Smooth muscle cell of the brain vasculature (primary cell): ENCODE results near the gene COLEC11.
"Not testable (repeated sequence)": the region's sequence is repeated elsewhere in the genome, so short reads cannot be mapped to it uniquely, and the experiment has no call there.

ENCODE experiments used
- DNase-seq: peaks from one replicate; pipeline ENCODE4 v3.0.0-alpha.2; 2012; ENCODE audit warnings: low read depth, low spot score

COLEC11 gene

DNA sequence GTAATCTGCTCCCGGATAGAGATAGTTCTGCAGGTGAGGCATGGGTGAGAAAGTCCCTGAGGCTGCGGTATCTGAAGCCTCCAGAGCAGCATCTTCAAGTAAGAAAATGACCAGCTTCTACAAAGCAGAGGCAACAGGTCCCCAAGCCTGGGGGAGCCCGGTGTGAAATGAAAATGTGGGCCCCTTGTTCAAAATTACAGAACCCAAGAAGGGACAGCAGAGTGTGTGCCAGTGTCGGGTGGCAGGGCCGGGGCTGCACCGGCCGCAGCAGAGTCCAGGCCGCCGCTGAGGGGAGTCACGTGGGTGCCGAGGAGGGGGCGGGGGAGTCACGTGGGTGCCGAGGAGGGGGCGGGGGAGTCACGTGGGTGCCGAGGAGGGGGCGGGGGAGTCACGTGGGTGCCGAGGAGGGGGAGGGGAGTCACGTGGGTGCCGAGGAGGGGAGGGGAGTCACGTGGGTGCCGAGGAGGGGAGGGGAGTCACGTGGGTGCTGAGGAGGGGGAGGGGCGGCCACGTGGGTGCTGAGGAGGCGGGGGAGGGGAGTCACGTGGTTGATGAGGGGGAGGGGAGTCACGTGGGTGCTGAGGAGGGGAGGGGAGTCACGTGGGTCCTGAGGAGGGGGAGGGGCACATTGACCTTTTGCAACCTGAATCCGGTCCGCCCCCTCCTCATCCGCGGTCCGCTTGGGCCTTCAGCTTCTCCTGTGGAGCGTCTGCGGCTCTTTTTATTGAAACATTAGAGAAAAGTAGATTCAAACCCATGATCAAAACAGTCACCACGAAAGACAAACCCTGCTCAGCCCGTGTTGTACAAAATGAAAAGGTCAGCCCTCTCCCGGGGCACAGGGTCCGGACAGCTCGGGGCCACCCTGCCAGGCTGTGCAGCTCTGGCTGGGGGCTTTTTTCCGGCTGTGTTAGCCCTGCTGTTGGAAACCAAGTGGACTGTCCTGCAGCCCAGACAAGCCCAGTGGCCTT, 10.4 kb downstream of the COLEC11 start:
- no peak for DNase-seq

DNA sequence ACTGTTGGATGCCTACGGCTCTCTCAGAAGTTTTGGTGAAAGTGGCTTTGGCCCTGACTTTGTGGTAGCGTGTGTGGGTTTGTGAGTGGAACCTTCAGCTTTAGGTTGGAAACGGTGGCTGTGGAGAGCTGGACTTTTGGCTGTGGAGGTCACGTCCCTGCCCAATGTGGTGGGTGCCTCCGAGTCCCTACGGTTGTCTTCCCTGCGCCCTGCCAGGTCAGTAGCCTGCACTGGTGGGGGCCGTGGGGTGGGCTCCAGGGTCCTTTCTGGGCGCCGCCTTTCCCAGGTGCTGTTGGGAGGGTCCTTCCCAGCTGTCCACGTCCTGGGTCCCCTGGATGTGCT, 11.1 kb downstream of the COLEC11 start:
- no peak for DNase-seq

DNA sequence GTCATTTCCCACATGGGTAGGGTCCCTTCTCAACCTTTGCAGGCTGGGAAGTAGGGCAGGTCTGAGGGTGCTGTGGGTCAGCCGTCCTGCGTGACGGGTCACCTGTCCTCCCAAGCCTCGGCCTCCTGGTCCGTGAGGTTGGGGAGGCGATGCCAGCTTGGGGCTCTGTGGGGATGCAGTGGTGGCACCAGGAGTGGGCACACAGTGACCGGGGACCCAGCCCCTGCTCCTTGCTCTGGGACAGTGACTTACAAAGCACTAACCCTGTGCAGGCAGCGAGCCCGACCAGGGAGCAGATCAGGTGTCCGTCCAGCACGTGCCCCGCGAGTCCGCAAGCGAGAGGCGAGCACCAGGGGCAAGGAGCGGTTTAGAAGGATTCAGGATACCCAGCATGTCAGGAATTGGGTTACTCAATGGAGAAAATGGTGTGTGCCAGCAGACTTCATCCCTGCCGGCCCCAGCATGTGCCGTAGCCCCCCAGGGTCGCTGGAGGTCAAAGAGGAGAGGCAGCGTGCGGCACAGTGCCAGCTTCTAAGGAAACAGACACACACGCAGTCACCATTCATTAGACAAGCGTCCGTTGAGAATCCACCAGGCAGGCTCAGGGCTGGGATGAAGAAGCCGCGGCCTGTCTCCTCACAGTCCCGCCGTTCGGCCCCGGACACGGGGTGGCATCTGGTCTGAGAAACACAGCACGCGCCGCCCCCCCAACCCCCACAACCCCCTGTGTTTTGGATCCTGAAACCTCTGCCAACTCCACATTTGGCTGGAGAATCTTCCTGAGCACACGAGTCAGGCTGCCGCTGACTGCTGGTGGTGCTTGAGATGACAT, 11.7 kb downstream of the COLEC11 start:
- no peak for DNase-seq

DNA sequence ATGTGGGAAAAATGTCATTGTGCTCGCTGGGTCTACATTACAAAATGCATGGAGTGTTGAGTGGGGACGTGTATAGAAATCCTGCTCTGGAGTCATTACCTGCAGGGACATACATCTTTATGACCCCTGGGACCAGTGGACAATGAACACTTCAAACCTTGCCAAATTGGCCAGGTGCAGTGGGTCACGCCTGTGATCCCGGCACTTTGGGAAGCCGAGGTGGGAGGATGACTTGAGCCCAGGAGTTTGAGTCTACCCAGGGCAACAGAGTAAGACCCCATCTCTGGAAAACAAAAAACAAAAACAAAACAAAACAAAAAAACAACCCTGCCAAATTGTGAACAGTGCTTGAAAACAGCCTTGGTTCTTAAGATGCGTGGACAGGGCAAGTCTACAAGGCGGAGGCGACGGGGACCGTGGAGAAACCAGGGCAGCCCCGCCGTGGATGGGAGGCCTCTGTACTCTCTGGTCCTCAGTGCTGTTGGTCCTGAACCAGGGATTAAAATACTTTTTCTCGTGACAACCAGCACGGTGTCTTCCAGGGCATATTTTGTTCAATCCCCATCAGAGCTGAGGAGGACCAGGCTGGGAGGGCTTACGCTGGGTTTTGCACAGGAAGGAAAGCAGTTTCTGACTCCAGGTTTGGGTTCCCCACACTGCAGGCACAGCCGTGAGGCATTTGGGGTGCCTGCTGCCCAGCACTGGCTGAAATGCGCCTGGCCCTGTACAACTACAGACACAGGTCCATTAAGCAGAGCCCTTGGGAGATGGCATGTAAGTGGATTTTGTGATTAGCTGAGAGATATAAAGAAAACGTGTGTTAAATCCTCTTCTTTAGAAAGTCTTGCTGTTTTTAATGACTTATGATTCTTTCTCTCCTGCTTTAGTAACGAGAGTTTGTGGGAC, 13.7 kb downstream of the COLEC11 start:
- no peak for DNase-seq

DNA sequence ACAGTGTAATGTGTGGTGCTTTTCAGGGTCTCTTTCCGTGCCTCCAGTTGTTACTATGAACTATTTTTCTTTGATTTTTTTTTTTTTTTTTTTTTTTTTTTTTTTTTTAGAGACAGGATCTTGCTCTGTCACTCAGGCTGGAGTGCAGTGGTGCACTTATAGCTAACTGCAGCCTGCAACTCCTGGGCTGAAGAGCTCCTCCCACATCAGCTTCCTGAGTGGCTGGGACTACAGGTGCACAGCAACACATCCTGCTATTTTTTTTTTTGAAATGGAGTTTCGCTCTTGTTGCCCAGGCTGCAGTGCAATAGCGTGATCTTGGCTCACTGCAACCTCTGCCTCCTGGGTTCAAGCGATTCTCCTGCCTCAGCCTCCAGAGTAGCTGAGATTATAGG, 14.4 kb downstream of the COLEC11 start:
- not testable (repeated sequence) for DNase-seq

DNA sequence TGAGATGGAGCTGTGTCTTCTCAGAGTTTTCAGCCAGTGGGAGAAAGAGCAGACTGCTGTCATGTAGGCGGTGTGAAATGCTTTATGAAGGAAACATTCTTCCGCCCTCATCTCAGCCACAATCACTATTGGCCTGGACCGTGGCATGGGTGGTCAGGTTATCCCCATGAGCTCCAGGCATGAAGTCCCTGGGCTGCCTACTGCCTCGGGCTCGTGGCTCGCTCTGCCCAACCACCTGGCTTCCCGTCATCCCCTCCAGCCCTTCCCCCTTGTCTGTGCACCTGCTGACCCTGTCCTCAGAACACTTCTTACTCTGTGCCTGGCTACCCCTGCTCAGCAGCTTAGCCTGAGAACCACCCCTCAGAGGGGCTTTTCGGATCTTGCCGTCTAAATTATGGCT, 15.5 kb downstream of the COLEC11 start:
- DNase-seq, result no peak

DNA sequence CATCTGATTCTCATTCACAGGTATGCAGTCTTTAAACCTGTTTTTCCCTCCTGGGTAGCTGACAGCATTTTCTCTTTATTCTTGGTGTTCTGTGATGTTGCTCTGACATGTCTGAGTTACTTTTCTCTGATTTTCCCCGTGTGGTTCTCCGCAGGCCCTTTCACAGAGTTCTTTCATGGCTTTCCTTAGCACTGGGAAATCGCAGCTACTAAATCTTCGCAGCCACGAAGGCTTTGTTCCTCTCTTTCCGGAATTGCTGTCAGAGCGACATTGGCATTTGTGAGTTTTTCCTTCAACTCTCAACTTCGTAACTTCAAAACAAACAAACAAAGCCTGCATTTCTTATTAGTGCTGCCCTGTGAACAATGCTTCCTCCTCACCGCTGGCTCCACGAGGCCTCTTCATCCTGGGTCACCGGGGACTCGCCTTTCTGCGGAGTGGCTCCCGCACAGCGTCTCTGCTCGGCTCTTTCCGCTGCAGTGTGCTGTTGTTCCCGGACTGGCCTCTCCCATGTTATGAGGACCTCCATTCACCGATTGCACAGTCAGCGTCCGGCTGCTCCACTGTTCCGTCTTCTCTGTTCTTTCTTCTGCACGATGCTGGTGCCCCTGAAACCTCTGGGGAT, 16.1 kb downstream of the COLEC11 start:
- DNase-seq, result no peak

DNA sequence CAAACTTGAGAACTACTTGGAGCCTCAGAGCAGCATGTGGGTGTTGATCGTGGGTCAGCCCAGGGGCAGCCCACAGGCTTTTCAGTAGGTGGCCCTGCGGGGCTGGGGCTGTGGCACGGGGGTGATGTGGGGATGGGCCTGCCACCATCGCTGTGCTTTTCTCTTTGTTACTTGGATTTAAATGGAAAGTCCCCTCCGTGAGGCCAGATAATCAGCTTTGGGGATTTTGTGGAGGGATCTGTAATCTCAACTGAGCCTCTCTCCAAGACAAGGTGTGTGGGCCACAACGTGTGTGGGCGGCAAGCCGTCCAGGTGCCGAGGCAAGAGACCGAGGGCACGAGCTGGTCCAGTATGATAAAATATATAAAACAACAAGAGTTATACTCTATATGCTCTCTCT, 16.7 kb downstream of the COLEC11 start:
- no peak for DNase-seq

DNA sequence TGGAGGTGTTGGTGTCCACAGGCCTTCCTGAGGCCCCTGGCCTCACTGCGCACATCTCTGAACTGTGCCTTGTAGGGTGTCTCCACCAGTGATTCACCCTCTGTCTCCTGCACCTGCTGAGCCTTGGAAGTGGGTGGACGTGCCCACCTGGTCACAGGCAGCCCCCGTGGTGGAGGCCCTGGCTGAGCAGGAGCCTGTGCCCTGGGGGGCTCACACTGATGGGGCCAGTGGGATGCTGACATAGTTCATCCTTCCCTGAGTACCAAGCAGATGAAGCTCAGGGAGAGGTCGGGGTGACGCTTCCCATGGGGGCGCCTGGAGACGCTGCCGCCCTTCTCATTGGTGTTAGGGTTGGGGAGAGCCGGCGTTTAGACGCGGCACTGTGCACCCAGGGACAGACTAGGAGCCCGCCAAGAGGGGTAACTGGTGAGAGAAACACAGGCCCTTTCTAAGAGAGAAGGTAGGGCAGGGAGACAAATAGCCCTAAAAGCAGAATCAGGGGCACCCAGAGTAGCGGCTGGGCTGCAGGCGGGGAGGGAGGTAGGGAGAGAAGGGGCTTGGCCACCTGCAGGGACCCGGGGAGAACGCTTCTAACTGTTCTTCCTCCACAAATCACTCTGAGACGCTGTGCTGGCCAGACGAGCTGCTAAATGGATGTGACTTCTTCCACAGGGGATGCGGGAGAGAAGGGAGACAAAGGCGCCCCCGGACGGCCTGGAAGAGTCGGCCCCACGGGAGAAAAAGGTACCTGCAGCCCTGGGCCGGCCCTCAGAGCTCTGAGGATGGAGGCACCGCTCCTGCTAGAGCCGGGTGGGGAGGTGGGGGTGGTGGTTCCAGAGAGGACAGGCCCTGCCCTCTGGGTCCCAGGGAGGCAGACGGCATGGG, 18.0 kb downstream of the COLEC11 start:
- DNase-seq, result no peak

DNA sequence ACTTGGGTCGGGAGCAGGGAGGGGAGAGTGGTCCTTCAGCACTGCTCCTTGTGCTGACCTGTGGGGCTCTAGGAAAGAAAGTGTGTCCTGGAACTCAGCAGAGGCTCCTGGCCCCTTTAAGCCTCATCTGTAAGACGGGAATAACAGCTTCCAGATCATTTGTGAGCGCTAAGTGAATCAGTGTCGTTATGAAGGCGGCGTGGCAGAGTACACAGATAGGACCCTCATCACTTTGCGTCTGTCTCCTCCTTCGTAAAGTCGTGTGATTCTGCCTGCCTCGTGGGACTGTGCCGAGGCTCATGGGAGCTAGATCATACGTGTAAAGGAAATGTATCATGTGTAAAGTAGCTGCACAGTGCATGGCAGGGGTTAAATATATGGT, 18.6 kb downstream of the COLEC11 start:
- DNase-seq, result no peak

DNA sequence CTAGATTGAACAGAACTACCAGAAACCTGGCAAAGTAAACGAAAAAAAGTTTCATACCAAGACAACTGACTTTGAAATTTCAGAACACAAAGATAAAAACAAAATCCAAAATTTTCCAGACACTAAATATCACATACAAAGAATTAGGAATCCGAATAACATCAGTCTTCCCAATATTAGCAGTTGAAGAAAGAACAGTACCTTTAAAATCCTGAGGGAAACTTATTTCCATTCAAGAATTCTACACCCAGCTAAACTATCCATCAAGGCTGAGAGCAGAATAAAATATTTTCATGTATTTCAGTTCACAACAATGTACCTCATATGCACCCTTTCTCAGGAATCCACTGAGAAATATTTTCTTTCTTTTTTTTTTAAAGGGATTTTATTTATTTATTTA, 19.8 kb downstream of the COLEC11 start:
- DNase-seq, result not testable (repeated sequence)

DNA sequence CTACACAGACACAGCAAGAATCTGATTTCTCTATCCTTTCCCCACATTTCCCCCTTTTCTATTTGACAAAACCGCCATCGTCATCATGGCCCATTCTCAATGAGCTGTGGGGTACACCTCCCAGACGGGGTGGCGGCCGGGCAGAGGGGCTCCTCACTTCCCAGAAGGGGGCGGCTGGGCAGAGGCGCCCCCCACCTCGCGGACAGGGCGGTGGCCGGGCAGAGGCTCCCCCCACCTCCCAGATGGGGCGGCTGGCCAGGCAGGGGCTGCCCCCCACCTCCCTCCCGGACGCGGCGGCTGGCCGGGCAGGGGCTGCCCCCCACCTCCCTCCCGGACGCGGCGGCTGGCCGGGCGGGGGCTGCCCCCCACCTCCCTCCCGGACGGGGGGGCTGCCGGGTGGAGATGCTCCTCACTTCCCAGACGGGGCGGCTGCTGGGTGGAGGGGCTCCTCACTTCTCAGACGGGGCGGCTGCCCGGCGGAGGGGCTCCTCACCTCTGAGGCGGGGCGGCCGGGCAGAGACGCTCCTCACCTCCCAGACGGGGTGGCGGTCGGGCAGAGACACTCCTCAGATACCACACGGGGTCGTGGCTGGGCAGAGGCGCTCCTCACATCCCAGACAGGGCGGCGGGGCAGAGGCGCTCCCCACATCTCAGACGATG, 20.8 kb downstream of the COLEC11 start:
- not testable (repeated sequence) for DNase-seq

DNA sequence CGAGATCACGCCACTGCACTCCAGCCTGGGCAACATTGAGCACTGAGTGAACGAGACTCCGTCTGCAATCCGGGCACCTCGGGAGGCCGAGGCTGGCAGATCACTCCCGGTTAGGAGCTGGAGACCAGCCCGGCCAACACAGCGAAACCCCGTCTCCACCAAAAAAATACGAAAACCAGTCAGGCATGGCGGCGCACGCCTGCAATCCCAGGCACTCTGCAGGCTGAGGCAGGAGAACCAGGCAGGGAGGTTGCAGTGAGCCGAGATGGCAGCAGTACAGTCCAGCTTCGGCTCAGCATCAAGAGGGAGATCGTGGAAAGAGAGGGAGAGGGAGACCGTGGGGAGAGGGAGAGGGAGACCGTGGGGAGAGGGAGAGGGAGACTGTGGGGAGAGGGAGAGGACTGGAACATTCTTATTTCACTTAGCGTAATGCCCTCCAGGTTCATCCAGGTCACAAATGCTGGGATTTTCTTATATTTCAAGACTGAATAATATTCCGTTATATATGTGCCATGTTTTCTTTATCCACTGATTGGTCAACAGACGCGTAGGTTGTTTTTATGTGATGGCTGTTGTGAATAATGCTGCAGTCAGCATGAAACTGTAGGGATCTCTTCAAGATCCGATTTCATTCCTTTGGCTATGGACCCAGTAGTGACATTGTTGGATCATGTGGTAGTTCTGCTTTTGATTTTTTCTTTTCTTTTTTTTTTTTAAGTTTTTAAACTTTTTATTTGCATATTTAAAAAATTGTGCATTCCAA, 21.7 kb downstream of the COLEC11 start:
- not testable (repeated sequence) for DNase-seq

DNA sequence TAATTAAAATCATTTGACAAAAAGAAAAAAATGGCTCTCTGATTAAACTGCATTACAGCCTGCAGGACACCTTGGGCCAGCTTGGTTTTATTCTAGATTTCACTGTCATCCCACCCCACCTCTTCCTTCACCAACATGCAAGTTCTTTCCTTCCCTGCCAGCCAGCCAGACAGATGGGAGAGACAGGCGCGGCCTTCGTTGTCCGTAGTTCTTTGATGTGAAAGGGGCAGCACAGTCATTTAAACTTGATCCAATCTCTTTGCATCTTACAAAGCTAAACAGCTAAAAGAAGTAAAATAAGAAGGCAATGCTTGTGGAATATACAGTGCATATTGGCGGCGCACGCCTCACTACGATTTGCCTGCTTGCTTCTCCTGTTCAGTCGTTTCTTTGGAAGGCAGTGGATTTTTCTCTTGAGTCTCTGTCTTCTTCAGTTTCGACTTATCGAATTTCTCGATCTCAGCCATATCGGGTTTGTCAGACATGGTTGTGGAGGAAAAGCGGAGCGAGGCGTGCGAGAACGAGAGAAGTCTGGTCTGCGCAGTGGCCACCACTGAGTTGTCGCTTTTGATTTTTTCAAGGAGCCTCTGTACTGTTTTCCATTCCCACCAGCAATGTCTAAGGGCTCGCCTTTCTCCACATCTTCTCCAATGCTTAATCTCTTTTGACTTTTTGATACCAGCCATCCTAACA, 22.4 kb downstream of the COLEC11 start:
- DNase-seq, result no peak

DNA sequence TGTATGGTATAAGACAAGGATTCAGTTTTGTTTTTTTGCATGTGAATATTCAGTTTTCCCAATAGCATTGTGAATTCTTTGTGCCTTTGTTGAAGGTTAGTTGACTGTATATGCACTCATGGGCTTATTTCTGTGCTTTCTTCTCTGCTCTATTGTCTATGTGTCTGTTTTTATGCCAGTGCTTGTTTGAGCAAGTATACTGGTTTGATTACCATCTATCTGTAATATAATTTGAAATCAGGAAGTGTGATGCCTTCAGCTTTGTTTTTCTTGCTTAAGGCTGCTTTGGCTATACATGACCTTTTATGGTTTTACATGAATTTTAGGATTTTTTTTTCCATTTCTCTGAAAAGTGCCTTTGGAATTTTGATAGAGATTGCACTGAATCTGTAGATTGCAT, 23.5 kb downstream of the COLEC11 start:
- DNase-seq, result no peak

DNA sequence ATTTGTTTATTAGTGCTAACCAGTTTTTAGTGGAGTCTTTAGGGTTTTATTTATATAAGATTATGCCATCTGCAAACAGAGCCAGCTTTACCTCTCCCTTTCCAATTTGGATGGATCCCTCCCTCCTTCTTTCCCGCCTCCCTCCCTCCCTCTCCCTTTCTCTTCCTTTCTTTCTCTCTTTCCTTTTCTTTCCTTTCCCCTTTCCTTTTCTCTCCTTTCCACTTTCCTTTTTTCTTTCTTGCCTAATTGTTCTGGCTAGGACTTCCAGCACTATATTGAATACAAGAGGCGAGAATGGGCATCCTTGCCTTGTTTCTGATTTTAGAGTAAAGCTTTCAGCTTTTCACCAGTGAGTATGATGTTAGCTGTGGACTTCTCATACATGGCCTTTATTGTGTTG, 24.1 kb downstream of the COLEC11 start:
- DNase-seq, result no peak

DNA sequence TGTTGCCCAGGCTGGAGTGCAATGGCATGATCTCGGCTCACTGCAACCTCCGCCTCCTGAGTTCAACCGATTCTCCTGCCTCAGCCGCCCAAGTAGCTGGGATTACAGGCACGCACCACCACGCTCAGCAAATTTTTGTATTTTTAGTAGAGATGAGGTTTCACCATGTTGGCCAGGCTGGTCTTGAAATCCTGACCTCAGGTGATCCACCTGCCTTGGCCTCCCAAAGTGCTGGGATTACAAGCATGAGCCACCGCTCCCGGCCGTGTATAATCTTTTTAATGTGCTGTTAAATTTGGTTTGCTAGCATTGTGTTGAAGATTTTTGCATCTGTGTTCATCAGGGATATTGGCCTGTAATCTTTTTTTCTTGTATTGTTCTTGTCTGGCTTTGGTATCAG, 24.7 kb downstream of the COLEC11 start:
- not testable (repeated sequence) for DNase-seq

DNA sequence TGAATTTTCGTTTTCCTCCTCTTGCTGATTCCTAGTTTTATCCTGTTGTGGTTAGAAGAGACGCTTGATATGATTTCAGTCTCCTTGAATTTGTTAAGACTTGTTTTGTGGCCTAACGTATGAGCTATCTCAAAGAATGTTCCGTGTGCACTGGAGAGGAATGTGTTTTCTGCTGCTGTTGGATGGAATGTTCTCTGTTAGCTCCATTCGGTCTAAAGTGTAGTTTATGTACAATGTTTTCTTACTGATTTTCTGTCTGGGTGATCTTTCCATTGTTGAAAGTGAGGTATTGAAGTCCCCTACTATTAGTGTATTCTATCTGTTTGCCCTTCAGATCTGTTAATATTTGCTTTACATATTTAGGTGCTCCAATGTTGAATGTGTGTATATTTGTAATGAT, 25.9 kb downstream of the COLEC11 start:
- no peak for DNase-seq
